Measurements from ENCODE around the gene EXOC3L4. TPM values are rescaled to one million over a fixed set of nuclear protein-coding genes. Genes with fewer than 3 reads are reported as not detected.

Gene EXOC3L4
- total and polyA plus RNA-seq, 3 experiments from 2014 or later, result not detected

- H3K4me1 ChIP-seq (ENCODE audit: insufficient read depth, low read length), result peaks cover 7% of the 10 kb centered on the region
- H3K9me3 Mint-ChIP-seq, result no peaks in the 10 kb centered on the region
- H3K36me3 ChIP-seq (ENCODE audit: insufficient read depth, low read length), result no peaks in the 10 kb centered on the region
- ChIA-PET CTCF (no interaction called here), POLR2A (no interaction called here)
- H3K27me3 Mint-ChIP-seq, result peaks cover 28 to 51% of the 10 kb centered on the region in 2 donors
- peak within 1 kb of the TSS; percentile 52 to 83 (median 64) for H3K4me3 Mint-ChIP-seq
- peaks cover 5 to 16% (median 12%) of the 10 kb centered on the region in 3 donors for H3K4me1 Mint-ChIP-seq
- no peak within 1 kb of the TSS for H3K27ac ChIP-seq (ENCODE audit: low read depth, low read length)
- H3K9me3 ChIP-seq (ENCODE audit: low read length), result no peaks in the 10 kb centered on the region
- DNase-seq, result peak in 4 of 5 donors; percentile 40 to 59 (median 46)
- no peaks in the 10 kb centered on the region for H3K36me3 Mint-ChIP-seq
- H3K27ac Mint-ChIP-seq, result no peak within 1 kb of the TSS
- H3K27me3 ChIP-seq (ENCODE audit: insufficient read depth, low read length, poor library complexity, severe bottlenecking), result no peaks in the 10 kb centered on the region
- H3K4me3 ChIP-seq (ENCODE audit: low read length), result peak within 1 kb of the TSS; percentile 26
Observed at GRCh38 chr14:103057372-103058163, 37.0 kb upstream of the EXOC3L4 start, which contains the start of gene CDC42BPB. TSS of gene CDC42BPB (minus strand) at chr14:103057549. CDS start at chr14:103057173, 376 bp downstream.

GRCh38 chr14:103058164-103059055 lies 36.1 kb upstream of the EXOC3L4 start:
- H3K27me3 Mint-ChIP-seq, result peaks cover 28 to 47% of the 10 kb centered on the region in 2 donors
- ChIA-PET POLR2A (no interaction called here), CTCF (no interaction called here)
- DNase-seq, result no peak
- H3K9me3 ChIP-seq (ENCODE audit: low read length), result no peaks in the 10 kb centered on the region
- no peak overlapping the region for H3K27ac Mint-ChIP-seq
- H3K9me3 Mint-ChIP-seq, result no peaks in the 10 kb centered on the region
- peaks cover 7% of the 10 kb centered on the region for H3K4me1 ChIP-seq (ENCODE audit: insufficient read depth, low read length)
- no peaks in the 10 kb centered on the region for H3K36me3 Mint-ChIP-seq
- H3K27ac ChIP-seq (ENCODE audit: low read depth, low read length), result no peak overlapping the region
- peak overlapping the region; percentile 18 to 76 (median 56) for H3K4me3 Mint-ChIP-seq
- peaks cover 5 to 16% (median 12%) of the 10 kb centered on the region in 3 donors for H3K4me1 Mint-ChIP-seq
- H3K27me3 ChIP-seq (ENCODE audit: insufficient read depth, low read length, poor library complexity, severe bottlenecking), result no peaks in the 10 kb centered on the region
- peak overlapping the region; percentile 26 for H3K4me3 ChIP-seq (ENCODE audit: low read length)
- H3K36me3 ChIP-seq (ENCODE audit: insufficient read depth, low read length), result no peaks in the 10 kb centered on the region

GRCh38 chr14:103059556-103059955 lies 35.0 kb upstream of the EXOC3L4 start:
- no peaks in the 10 kb centered on the region for H3K9me3 ChIP-seq (ENCODE audit: low read length)
- ChIA-PET CTCF (no interaction called here), POLR2A (no interaction called here)
- H3K4me3 ChIP-seq (ENCODE audit: low read length), result no peak overlapping the region
- Mint-ChIP-seq H3K9me3 (no peaks in the 10 kb centered on the region), H3K27ac (no peak overlapping the region), H3K4me1 (peaks cover 5 to 16% (median 12%) of the 10 kb centered on the region in 3 donors), H3K27me3 (peaks cover 28 to 46% of the 10 kb centered on the region in 2 donors), H3K36me3 (no peaks in the 10 kb centered on the region), H3K4me3 (peak overlapping the region in 2 of 7 donors; percentile 48)
- no peaks in the 10 kb centered on the region for H3K27me3 ChIP-seq (ENCODE audit: insufficient read depth, low read length, poor library complexity, severe bottlenecking)
- no peak for DNase-seq
- peaks cover 7% of the 10 kb centered on the region for H3K4me1 ChIP-seq (ENCODE audit: insufficient read depth, low read length)
- H3K27ac ChIP-seq (ENCODE audit: low read depth, low read length), result no peak overlapping the region
- no peaks in the 10 kb centered on the region for H3K36me3 ChIP-seq (ENCODE audit: insufficient read depth, low read length)

GRCh38 chr14:103061482-103061976 lies 33.0 kb upstream of the EXOC3L4 start:
- Mint-ChIP-seq H3K27me3 (peaks cover 18 to 27% of the 10 kb centered on the region in 2 donors), H3K36me3 (no peaks in the 10 kb centered on the region), H3K9me3 (no peaks in the 10 kb centered on the region), H3K4me1 (peaks cover 0 to 8% (median 4%) of the 10 kb centered on the region in 3 donors), H3K27ac (no peak overlapping the region), H3K4me3 (no peak overlapping the region)
- CTCF ChIA-PET, result no interaction called here
- Histone ChIP-seq H3K4me1 (ENCODE audit: insufficient read depth, low read length) (peaks cover 7% of the 10 kb centered on the region), H3K27me3 (ENCODE audit: insufficient read depth, low read length, poor library complexity, severe bottlenecking) (no peaks in the 10 kb centered on the region), H3K9me3 (ENCODE audit: low read length) (no peaks in the 10 kb centered on the region), H3K4me3 (ENCODE audit: low read length) (no peak overlapping the region), H3K36me3 (ENCODE audit: insufficient read depth, low read length) (no peaks in the 10 kb centered on the region), H3K27ac (ENCODE audit: low read depth, low read length) (no peak overlapping the region)
- no peak for DNase-seq
- POLR2A ChIA-PET, result no interaction called here

- no peaks in the 10 kb centered on the region for H3K9me3 ChIP-seq (ENCODE audit: low read length)
- no peak overlapping the region for H3K4me3 ChIP-seq (ENCODE audit: low read length)
- H3K4me1 Mint-ChIP-seq, result no peaks in the 10 kb centered on the region
- ChIA-PET CTCF (no interaction called here), POLR2A (no interaction called here)
- no peak overlapping the region for H3K27ac Mint-ChIP-seq
- no peaks in the 10 kb centered on the region for H3K9me3 Mint-ChIP-seq
- H3K27me3 ChIP-seq (ENCODE audit: insufficient read depth, low read length, poor library complexity, severe bottlenecking), result no peaks in the 10 kb centered on the region
- peaks cover 0 to 1% (median 0%) of the 10 kb centered on the region in 3 donors for H3K36me3 Mint-ChIP-seq
- H3K27ac ChIP-seq (ENCODE audit: low read depth, low read length), result no peak overlapping the region
- H3K27me3 Mint-ChIP-seq, result peaks cover 7 to 17% of the 10 kb centered on the region in 2 donors
- no peaks in the 10 kb centered on the region for H3K36me3 ChIP-seq (ENCODE audit: insufficient read depth, low read length)
- H3K4me3 Mint-ChIP-seq, result no peak overlapping the region
- H3K4me1 ChIP-seq (ENCODE audit: insufficient read depth, low read length), result no peaks in the 10 kb centered on the region
- DNase-seq, result no peak
Observed at GRCh38 chr14:103064436-103064835, 30.1 kb upstream of the EXOC3L4 start.

GRCh38 chr14:103064978-103065377 lies 29.5 kb upstream of the EXOC3L4 start:
- Histone ChIP-seq H3K4me1 (ENCODE audit: insufficient read depth, low read length) (no peaks in the 10 kb centered on the region), H3K27ac (ENCODE audit: low read depth, low read length) (no peak overlapping the region), H3K27me3 (ENCODE audit: insufficient read depth, low read length, poor library complexity, severe bottlenecking) (no peaks in the 10 kb centered on the region), H3K4me3 (ENCODE audit: low read length) (no peak overlapping the region), H3K9me3 (ENCODE audit: low read length) (no peaks in the 10 kb centered on the region), H3K36me3 (ENCODE audit: insufficient read depth, low read length) (no peaks in the 10 kb centered on the region)
- no peak overlapping the region for H3K4me3 Mint-ChIP-seq
- ChIA-PET POLR2A (no interaction called here), CTCF (interaction anchor here (1.0 to 1.9 kb wide), 2 partner anchors 9 to 40 kb away, joined by 4 to 6 read pairs; no protein-coding TSS in a partner anchor)
- H3K9me3 Mint-ChIP-seq, result no peaks in the 10 kb centered on the region
- DNase-seq, result no peak
- peaks cover 4 to 15% of the 10 kb centered on the region in 2 donors for H3K27me3 Mint-ChIP-seq
- no peak overlapping the region for H3K27ac Mint-ChIP-seq
- peaks cover 0 to 1% (median 0%) of the 10 kb centered on the region in 3 donors for H3K36me3 Mint-ChIP-seq
- no peaks in the 10 kb centered on the region for H3K4me1 Mint-ChIP-seq

GRCh38 chr14:103065861-103066260 lies 28.7 kb upstream of the EXOC3L4 start:
- Mint-ChIP-seq H3K4me3 (no peak overlapping the region), H3K36me3 (peaks cover 0 to 1% (median 0%) of the 10 kb centered on the region in 3 donors), H3K4me1 (no peaks in the 10 kb centered on the region), H3K27ac (no peak overlapping the region), H3K9me3 (no peaks in the 10 kb centered on the region), H3K27me3 (peaks cover 4 to 12% of the 10 kb centered on the region in 2 donors)
- H3K27ac ChIP-seq (ENCODE audit: low read depth, low read length), result no peak overlapping the region
- no peak overlapping the region for H3K4me3 ChIP-seq (ENCODE audit: low read length)
- no peaks in the 10 kb centered on the region for H3K4me1 ChIP-seq (ENCODE audit: insufficient read depth, low read length)
- CTCF ChIA-PET, result interaction anchor here (1.0 to 1.9 kb wide), 2 partner anchors 8 to 39 kb away, joined by 4 to 6 read pairs; no protein-coding TSS in a partner anchor
- no peak for DNase-seq
- H3K36me3 ChIP-seq (ENCODE audit: insufficient read depth, low read length), result no peaks in the 10 kb centered on the region
- no peaks in the 10 kb centered on the region for H3K27me3 ChIP-seq (ENCODE audit: insufficient read depth, low read length, poor library complexity, severe bottlenecking)
- POLR2A ChIA-PET, result no interaction called here
- no peaks in the 10 kb centered on the region for H3K9me3 ChIP-seq (ENCODE audit: low read length)

Measured in CD8-positive, alpha-beta memory T cell (primary cell).